ENCODE measurements around the gene BPIFB1. TPM values are rescaled to one million over a fixed set of nuclear protein-coding genes. Genes with fewer than 3 reads are reported as not detected.
A peak's percentile ranks its signal among the peaks of the same experiment; 100 is the strongest.

The BPIFB1 gene
- total and polyA plus RNA-seq, 2 of the 13 experiments (the other 11 are each of a cell fraction or from before 2014, with no cell fraction given): 0.82 to 4.4 TPM

DNA sequence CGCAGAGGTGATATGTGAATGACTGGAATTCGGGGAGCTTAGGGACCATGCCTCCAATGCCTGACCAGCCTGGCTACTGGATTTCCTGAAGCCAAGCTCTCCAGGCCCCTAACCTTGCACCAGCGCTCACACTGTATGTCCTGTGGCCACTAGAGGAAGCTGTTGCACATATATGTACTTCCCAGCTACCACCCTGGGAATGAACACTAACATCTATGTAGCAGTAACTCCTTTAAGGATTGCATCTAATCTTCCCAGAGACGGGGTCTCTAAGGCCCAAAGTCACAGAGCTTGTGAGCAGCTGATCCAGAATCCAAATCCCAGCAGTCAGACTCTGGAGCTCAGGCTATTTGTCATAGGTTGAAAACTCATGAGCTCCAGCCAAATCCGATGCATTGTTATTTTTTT, 20.4 kb upstream of the BPIFB1 start (continued):
- TF ChIP-seq, protein P1, sequence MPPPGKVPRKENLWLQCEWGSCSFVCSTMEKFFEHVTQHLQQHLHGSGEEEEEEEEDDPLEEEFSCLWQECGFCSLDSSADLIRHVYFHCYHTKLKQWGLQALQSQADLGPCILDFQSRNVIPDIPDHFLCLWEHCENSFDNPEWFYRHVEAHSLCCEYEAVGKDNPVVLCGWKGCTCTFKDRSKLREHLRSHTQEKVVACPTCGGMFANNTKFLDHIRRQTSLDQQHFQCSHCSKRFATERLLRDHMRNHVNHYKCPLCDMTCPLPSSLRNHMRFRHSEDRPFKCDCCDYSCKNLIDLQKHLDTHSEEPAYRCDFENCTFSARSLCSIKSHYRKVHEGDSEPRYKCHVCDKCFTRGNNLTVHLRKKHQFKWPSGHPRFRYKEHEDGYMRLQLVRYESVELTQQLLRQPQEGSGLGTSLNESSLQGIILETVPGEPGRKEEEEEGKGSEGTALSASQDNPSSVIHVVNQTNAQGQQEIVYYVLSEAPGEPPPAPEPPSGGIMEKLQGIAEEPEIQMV (CRISPR knock-in tag; IDR thresholded peaks at IDR 0.05; ENCODE audit: low read depth): peak; percentile 39; the same call in 1 of the 2 replicates
- TF ChIP-seq ZC3H4 (CRISPR knock-in tag; IDR thresholded peaks at IDR 0.05; ENCODE audit: borderline replicate concordance) (no peak), RORA (CRISPR knock-in tag; IDR thresholded peaks at IDR 0.05) (no peak), ZNF33B (CRISPR knock-in tag; IDR thresholded peaks at IDR 0.05) (no peak), POLR2A (IDR thresholded peaks at IDR 0.05; ENCODE audit: insufficient read depth in 1 of 2, low read depth in 2 of 2, low read length in 2 of 2) (no peak), CHD2 (IDR thresholded peaks at IDR 0.05; ENCODE audit: low read depth, low read length) (no peak), IRX3 (CRISPR knock-in tag; IDR thresholded peaks at IDR 0.05; ENCODE audit: borderline replicate concordance, low read depth) (no peak), HOXA5 (CRISPR knock-in tag; IDR thresholded peaks at IDR 0.05) (peak; percentile 61; the same call in 1 of the 2 replicates), YEATS4 (CRISPR knock-in tag; IDR thresholded peaks at IDR 0.05; ENCODE audit: borderline replicate concordance) (no peak)
- TF ChIP-seq, protein P2, sequence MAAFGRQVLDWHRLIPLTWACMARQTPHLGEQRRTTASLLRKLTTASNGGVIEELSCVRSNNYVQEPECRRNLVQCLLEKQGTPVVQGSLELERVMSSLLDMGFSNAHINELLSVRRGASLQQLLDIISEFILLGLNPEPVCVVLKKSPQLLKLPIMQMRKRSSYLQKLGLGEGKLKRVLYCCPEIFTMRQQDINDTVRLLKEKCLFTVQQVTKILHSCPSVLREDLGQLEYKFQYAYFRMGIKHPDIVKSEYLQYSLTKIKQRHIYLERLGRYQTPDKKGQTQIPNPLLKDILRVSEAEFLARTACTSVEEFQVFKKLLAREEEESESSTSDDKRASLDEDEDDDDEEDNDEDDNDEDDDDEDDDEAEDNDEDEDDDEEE (CRISPR knock-in tag; IDR thresholded peaks at IDR 0.05): no peak; the same call in 1 of the 2 replicates
- TF ChIP-seq, protein P3, sequence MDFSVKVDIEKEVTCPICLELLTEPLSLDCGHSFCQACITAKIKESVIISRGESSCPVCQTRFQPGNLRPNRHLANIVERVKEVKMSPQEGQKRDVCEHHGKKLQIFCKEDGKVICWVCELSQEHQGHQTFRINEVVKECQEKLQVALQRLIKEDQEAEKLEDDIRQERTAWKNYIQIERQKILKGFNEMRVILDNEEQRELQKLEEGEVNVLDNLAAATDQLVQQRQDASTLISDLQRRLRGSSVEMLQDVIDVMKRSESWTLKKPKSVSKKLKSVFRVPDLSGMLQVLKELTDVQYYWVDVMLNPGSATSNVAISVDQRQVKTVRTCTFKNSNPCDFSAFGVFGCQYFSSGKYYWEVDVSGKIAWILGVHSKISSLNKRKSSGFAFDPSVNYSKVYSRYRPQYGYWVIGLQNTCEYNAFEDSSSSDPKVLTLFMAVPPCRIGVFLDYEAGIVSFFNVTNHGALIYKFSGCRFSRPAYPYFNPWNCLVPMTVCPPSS (IDR thresholded peaks at IDR 0.05): no peak
- TF ChIP-seq, protein P4, sequence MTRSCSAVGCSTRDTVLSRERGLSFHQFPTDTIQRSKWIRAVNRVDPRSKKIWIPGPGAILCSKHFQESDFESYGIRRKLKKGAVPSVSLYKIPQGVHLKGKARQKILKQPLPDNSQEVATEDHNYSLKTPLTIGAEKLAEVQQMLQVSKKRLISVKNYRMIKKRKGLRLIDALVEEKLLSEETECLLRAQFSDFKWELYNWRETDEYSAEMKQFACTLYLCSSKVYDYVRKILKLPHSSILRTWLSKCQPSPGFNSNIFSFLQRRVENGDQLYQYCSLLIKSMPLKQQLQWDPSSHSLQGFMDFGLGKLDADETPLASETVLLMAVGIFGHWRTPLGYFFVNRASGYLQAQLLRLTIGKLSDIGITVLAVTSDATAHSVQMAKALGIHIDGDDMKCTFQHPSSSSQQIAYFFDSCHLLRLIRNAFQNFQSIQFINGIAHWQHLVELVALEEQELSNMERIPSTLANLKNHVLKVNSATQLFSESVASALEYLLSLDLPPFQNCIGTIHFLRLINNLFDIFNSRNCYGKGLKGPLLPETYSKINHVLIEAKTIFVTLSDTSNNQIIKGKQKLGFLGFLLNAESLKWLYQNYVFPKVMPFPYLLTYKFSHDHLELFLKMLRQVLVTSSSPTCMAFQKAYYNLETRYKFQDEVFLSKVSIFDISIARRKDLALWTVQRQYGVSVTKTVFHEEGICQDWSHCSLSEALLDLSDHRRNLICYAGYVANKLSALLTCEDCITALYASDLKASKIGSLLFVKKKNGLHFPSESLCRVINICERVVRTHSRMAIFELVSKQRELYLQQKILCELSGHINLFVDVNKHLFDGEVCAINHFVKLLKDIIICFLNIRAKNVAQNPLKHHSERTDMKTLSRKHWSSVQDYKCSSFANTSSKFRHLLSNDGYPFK (CRISPR knock-in tag; IDR thresholded peaks at IDR 0.05; ENCODE audit: borderline replicate concordance): no peak
- TF ChIP-seq, protein P5, sequence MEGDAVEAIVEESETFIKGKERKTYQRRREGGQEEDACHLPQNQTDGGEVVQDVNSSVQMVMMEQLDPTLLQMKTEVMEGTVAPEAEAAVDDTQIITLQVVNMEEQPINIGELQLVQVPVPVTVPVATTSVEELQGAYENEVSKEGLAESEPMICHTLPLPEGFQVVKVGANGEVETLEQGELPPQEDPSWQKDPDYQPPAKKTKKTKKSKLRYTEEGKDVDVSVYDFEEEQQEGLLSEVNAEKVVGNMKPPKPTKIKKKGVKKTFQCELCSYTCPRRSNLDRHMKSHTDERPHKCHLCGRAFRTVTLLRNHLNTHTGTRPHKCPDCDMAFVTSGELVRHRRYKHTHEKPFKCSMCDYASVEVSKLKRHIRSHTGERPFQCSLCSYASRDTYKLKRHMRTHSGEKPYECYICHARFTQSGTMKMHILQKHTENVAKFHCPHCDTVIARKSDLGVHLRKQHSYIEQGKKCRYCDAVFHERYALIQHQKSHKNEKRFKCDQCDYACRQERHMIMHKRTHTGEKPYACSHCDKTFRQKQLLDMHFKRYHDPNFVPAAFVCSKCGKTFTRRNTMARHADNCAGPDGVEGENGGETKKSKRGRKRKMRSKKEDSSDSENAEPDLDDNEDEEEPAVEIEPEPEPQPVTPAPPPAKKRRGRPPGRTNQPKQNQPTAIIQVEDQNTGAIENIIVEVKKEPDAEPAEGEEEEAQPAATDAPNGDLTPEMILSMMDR (CRISPR knock-in tag; IDR thresholded peaks at IDR 0.05): peak; percentile 98
- TF ChIP-seq, protein P6, sequence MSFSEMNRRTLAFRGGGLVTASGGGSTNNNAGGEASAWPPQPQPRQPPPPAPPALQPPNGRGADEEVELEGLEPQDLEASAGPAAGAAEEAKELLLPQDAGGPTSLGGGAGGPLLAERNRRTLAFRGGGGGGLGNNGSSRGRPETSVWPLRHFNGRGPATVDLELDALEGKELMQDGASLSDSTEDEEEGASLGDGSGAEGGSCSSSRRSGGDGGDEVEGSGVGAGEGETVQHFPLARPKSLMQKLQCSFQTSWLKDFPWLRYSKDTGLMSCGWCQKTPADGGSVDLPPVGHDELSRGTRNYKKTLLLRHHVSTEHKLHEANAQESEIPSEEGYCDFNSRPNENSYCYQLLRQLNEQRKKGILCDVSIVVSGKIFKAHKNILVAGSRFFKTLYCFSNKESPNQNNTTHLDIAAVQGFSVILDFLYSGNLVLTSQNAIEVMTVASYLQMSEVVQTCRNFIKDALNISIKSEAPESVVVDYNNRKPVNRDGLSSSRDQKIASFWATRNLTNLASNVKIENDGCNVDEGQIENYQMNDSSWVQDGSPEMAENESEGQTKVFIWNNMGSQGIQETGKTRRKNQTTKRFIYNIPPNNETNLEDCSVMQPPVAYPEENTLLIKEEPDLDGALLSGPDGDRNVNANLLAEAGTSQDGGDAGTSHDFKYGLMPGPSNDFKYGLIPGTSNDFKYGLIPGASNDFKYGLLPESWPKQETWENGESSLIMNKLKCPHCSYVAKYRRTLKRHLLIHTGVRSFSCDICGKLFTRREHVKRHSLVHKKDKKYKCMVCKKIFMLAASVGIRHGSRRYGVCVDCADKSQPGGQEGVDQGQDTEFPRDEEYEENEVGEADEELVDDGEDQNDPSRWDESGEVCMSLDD (CRISPR knock-in tag; IDR thresholded peaks at IDR 0.05; ENCODE audit: borderline replicate concordance): no peak
- TF ChIP-seq, protein P7, sequence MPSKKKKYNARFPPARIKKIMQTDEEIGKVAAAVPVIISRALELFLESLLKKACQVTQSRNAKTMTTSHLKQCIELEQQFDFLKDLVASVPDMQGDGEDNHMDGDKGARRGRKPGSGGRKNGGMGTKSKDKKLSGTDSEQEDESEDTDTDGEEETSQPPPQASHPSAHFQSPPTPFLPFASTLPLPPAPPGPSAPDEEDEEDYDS (CRISPR knock-in tag; IDR thresholded peaks at IDR 0.05): 0 out of 2 replicates have a peak, but pooled peaks have one; percentile 51
- TF ChIP-seq, protein P8, sequence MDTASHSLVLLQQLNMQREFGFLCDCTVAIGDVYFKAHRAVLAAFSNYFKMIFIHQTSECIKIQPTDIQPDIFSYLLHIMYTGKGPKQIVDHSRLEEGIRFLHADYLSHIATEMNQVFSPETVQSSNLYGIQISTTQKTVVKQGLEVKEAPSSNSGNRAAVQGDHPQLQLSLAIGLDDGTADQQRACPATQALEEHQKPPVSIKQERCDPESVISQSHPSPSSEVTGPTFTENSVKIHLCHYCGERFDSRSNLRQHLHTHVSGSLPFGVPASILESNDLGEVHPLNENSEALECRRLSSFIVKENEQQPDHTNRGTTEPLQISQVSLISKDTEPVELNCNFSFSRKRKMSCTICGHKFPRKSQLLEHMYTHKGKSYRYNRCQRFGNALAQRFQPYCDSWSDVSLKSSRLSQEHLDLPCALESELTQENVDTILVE (CRISPR knock-in tag; IDR thresholded peaks at IDR 0.05): peak; percentile 59; the same call in 1 of the 2 replicates

All from HepG2 (cell line).